NCI-H2171 (cell line): ENCODE data around the gene ZNF750.

Source experiments
- DNase-seq: peaks from one replicate; lab custom pipeline; 2025; lab: John Stamatoyannopoulos, UW

ZNF750 gene

GRCh38 chr17:82835122-82835521 is 4.7 kb downstream of the ZNF750 start:
- DNase-seq: no peak

GRCh38 chr17:82832881-82833475 is 6.8 kb downstream of the ZNF750 start:
- no peak for DNase-seq

GRCh38 chr17:82832411-82832810 is 7.4 kb downstream of the ZNF750 start:
- DNase-seq: no peak

- no peak for DNase-seq
Measured at GRCh38 chr17:82831818-82832200, 8.0 kb downstream of the ZNF750 start.

- DNase-seq: no peak
Measured at GRCh38 chr17:82831041-82831817, 8.6 kb downstream of the ZNF750 start.

- DNase-seq: peak; percentile 92
Measured at GRCh38 chr17:82830249-82830661, 9.6 kb downstream of the ZNF750 start.

DNA sequence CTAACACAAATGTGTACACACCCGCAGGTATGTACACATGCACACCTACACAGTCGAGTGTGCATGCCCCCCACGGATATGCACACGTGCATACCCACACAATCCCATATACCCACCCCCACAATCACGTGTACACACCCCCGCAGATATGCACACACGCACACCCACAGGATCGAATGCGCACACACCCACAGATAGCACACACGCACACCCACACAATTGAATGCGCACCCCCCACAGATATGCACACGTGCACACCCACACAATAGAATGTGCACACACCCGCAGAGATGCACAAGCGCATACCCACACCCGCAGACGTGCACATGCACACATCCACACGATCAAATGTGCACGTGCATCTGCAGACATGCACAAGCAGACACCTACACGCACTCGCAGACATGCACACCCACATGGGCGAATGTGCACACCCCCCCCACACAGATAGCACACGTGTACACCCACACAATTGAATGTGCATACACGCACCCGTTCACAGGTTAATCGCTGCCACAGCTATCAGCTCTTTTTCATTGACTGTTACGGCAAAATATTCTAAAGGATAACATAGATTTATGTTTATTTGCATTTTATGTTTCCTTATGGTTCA is 10.8 kb downstream of the ZNF750 start:
- no peak for DNase-seq

GRCh38 chr17:82826956-82827355 is 12.9 kb downstream of the ZNF750 start:
- no peak for DNase-seq

- DNase-seq: no peak
Measured at GRCh38 chr17:82826211-82826610, 13.6 kb downstream of the ZNF750 start.

- no peak for DNase-seq
Measured at GRCh38 chr17:82825540-82826124, 14.2 kb downstream of the ZNF750 start.

DNA sequence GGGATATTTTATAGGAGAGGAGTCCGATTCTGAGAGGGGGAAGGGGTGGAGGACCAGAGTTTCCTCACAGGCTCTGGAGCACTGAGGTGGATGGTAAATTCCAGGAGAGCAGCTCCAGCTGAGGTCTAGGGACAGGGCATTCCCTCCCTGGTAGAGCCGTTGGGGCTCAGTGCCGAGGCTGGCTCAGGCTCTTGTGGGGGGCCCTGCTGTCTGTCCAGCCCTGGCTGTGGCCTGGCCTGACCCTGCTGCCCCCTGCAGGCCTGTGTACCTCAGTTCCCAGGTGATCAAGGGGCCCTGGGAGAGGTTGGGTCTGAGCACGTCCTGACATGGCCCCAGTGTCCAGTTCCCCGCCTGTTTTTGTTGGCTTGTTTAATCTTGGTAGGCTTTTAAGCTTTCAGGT is 16.8 kb downstream of the ZNF750 start:
- DNase-seq: no peak

DNA sequence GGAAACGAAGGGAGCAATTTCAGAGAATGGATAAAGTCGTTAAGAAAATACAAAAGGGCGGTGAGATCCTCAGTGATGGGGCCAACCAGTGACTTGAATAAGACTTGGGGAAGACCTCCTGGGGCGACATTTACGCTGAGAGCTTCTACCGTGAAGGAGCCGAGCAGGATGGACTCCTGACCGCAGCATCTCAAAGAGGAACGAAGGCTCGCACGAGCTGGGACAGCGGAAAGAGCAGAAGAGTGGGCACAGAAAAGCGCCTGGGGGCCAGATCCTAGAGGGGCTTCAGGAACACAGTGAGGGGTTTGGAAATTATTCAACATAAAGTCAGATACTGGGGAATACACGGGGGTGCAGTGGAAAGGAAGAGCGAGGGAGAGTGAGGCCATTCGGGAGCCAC is 17.5 kb downstream of the ZNF750 start:
- DNase-seq: no peak

GRCh38 chr17:82821554-82821953 is 18.3 kb downstream of the ZNF750 start:
- no peak for DNase-seq

- DNase-seq: no peak
Measured at GRCh38 chr17:82820278-82821251, 19.3 kb downstream of the ZNF750 start.

GRCh38 chr17:82817947-82818346 is 21.9 kb downstream of the ZNF750 start:
- no peak for DNase-seq

DNA sequence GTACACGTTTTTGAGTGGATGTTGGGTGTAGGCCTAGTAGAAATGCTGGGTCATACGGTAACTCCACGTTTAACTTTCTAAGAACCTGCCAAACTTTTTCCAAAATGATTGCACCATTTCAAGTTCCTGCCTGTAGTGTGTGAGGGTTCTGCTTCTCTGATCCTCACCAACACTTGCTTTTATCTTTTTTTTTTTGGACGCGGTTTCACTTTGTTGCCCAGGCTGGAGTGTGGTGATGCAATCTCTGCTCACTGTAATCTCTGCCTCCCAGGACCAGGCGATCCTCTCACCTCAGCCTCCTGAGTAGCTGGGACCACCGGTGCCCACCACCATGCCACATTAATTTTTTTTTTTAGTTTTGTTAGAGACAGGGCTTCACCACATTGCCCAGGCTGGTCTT is 23.5 kb downstream of the ZNF750 start:
- no peak for DNase-seq

DNA sequence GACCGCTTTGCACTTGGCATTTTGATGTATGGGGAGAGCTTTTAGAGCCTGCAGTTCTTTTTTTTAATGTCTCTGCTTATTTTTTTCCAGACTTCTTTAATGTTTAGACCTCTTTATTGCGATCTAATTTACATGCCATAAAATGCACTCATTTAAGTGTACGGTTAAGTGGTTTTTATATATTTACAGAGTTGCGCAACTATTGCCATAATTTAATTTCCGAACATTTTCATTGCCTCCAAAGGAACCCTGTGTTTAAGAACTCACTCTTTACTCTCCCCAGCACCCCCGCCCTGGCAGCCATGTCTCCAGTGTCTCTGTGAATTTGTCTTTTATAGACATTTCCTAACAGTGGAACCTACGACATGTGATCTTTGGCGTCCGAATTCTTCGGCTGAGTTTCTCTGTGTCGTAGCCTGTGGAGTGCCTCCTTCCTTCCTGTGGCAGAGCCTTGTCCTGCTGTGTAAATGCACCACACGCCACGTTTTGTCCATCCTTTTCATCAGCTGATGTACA is 24.0 kb downstream of the ZNF750 start:
- no peak for DNase-seq

DNA sequence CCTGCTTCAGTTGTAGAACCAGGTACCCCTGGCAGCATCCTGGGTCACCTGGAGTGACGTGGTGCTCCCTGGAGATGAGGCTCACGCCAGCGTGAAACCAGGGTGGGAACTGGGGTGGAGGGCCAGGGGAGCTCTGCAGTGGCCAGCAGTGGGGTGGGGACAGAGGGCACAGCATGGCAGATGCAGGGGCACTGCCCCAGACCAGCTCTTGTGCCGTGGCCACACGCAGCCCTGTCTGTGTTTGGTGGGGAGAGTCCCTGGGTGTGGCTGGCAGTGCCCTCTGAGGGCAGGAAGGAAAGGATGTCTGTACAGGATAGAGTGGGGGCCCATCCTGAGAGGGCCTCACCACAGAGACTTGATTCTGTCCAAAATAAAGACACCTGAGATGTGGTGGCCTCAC is 24.5 kb downstream of the ZNF750 start:
- DNase-seq: no peak

- DNase-seq: no peak
Measured at GRCh38 chr17:82814834-82815233, 25.0 kb downstream of the ZNF750 start.

- no peak for DNase-seq
Measured at GRCh38 chr17:82813299-82814051, 26.3 kb downstream of the ZNF750 start.

DNA sequence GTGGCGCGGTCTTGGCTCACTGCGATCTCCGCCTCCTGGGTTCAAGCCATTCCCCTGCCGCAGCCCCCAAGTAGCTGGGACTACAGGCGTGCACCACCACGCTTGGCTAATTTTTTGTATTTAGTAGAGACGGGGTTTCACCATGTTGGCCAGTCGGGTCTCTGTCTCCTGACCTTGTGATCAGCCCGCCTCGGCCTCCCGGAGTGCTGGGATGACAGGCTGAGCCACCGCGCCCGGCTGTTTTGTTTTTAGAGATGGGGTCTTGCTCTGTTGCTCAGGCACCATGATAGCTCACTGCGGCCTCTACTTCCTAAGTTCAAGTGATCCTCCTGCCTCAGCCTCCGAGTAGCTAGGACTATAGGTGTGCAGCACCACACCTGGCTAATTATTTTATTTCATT is 27.2 kb downstream of the ZNF750 start:
- no peak for DNase-seq
